A549 (cell line): Measurements from ENCODE around the gene TGFBRAP1. TPM values are rescaled to one million over a fixed set of nuclear protein-coding genes. Genes with fewer than 3 reads are reported as not detected.

ENCODE experiments used
- ATAC-seq, 2 experiments: fragments of 200-7000 bp in 1 of 2; fragments of >200 bp in 1 of 2; cut with Nextera tagmentation in 1 of 2; cut with Tn5 transposase in 1 of 2; 3 replicates each; pipeline versions ENCODE4 v1.8.0 to v1.9.1; 2018 to 2020; ENCODE audit warnings: mild to moderate bottlenecking in 1 of 2, moderate library complexity in 1 of 2
- CTCF ChIA-PET: fragments of 300-600 bp; sonication (Branson Sonifier 250); formaldehyde crosslinking; extraction: SDS; loops from one replicate; lab custom pipeline; 2021; ENCODE audit warnings: antibody characterized with exemption, inconsistent platforms; lab: Yijun Ruan, JAX
- POLR2A ChIA-PET: fragments of 350-600 bp; formaldehyde crosslinking; extraction: SDS; loops from one replicate; lab custom pipeline; 2021; ENCODE audit warnings: antibody characterized with exemption, inconsistent platforms; lab: Yijun Ruan, JAX
- DNase-seq, 2 experiments: peaks; one replicate each; pipeline versions ENCODE4 v3.0.0 to v3.0.0-alpha.2; 2011 to 2016; ENCODE audit warnings: low read depth in 1 of 2, low spot score in 1 of 2
- FAIRE-seq: peaks from 2 replicates; lab custom pipeline; 2011; peaks lifted over from hg19 to GRCh38; lab: Jason Lieb, UNC
- H3K27ac ChIP-seq, 2 experiments: fragments of >200 bp; sonication (Bioruptor Twin); formaldehyde crosslinking; 3 replicates each; pipeline ENCODE4 v1.5.1; 2016 to 2017
- H3K4me1 ChIP-seq: fragments of >200 bp; sonication (Bioruptor Twin); formaldehyde crosslinking; 3 replicates; pipeline ENCODE4 v1.6.1; 2016
- H3K4me2 ChIP-seq: fragments of >200 bp; sonication (Bioruptor Twin); formaldehyde crosslinking; 3 replicates; pipeline ENCODE4 v1.6.1; 2016
- H3K4me3 ChIP-seq: fragments of >200 bp; sonication (Bioruptor Twin); formaldehyde crosslinking; 3 replicates; pipeline ENCODE4 v1.5.1; 2016
- H3K9me3 ChIP-seq: fragments of >200 bp; sonication (Bioruptor Twin); formaldehyde crosslinking; 3 replicates; pipeline ENCODE4 v1.6.1; 2016
- CHD2 ChIP-seq: fragments of 150-350 bp; IDR thresholded peaks from 2 replicates; pipeline ENCODE4 v1.6.1; 2014; ENCODE audit warnings: low read length; ENCODE audit not compliant: partially characterized antibody
- CHD4 ChIP-seq: fragments of 200-600 bp; sonication (generic); IDR thresholded peaks from 2 replicates; pipeline ENCODE4 v1.6.1; 2016; ENCODE audit warnings: antibody characterized with exemption, mild to moderate bottlenecking, borderline replicate concordance
- EHF ChIP-seq: fragments of 250-450 bp; sonication (Bioruptor Pico); IDR thresholded peaks from 2 replicates; pipeline ENCODE4 v1.5.0; 2020; ENCODE audit warnings: mild to moderate bottlenecking
- FOSB ChIP-seq: fragments of 250-450 bp; sonication (Bioruptor Pico); IDR thresholded peaks from 2 replicates; pipeline ENCODE4 v1.5.0; 2020; ENCODE audit warnings: mild to moderate bottlenecking, moderate library complexity
- FOXS1 ChIP-seq: fragments of 250-450 bp; sonication (Bioruptor Pico); IDR thresholded peaks from 2 replicates; pipeline ENCODE4 v1.5.0; 2020; ENCODE audit warnings: mild to moderate bottlenecking, moderate library complexity
- GATA3 ChIP-seq: IDR thresholded peaks from 2 replicates; pipeline ENCODE4 v1.6.1; 2012; ENCODE audit warnings: borderline replicate concordance
- HEYL ChIP-seq: fragments of 250-450 bp; sonication (Bioruptor Pico); IDR thresholded peaks from 2 replicates; pipeline ENCODE4 v1.8.0; 2021; ENCODE audit warnings: mild to moderate bottlenecking, moderate library complexity
- HOXB5 ChIP-seq: fragments of 250-450 bp; sonication (Bioruptor Pico); IDR thresholded peaks from 2 replicates; pipeline ENCODE4 v1.5.0; 2020; ENCODE audit warnings: mild to moderate bottlenecking, moderate library complexity
- JUN ChIP-seq, 2 experiments: fragments of >200 bp; sonication (Bioruptor Twin); formaldehyde crosslinking; IDR thresholded peaks; 2 replicates in 1 of 2; 3 replicates in 1 of 2; pipeline ENCODE4 v1.6.1; 2016 to 2017
- JUNB ChIP-seq: fragments of >200 bp; sonication (Bioruptor Twin); formaldehyde crosslinking; IDR thresholded peaks from 2 replicates; pipeline ENCODE4 v1.6.1; 2016
- KDM1A ChIP-seq: fragments of 200-600 bp; sonication (generic); IDR thresholded peaks from 2 replicates; pipeline ENCODE4 v1.6.1; 2016; ENCODE audit warnings: low read depth, mild to moderate bottlenecking
- KDM5A ChIP-seq: fragments of 200-600 bp; sonication (generic); IDR thresholded peaks from 2 replicates; pipeline ENCODE4 v1.6.1; 2016; ENCODE audit warnings: antibody characterized with exemption, mild to moderate bottlenecking
- NFE2L2 ChIP-seq: fragments of 150-350 bp; conservative IDR thresholded peaks from 2 replicates; pipeline ENCODE4 v1.6.1; 2014; ENCODE audit warnings: low read length
- NPAS2 ChIP-seq: fragments of 250-450 bp; sonication (Bioruptor Pico); IDR thresholded peaks from 2 replicates; pipeline ENCODE4 v1.8.0; 2022; ENCODE audit warnings: mild to moderate bottlenecking, moderate library complexity, borderline replicate concordance
- RAD21 ChIP-seq, 2 experiments: fragments of >200 bp in 1 of 2; sonication (Bioruptor Twin) in 1 of 2; formaldehyde crosslinking in 1 of 2; IDR thresholded peaks in 1 of 2; conservative IDR thresholded peaks in 1 of 2; 2 replicates in 1 of 2; 3 replicates in 1 of 2; pipeline ENCODE4 v1.6.1; 2012 to 2018; ENCODE audit warnings: inconsistent platforms in 1 of 2
- RARB ChIP-seq: fragments of 250-450 bp; sonication (Bioruptor Pico); IDR thresholded peaks from 2 replicates; pipeline ENCODE4 v1.8.0; 2021; ENCODE audit warnings: mild to moderate bottlenecking, moderate library complexity
- RCOR1 ChIP-seq: fragments of 150-350 bp; IDR thresholded peaks from 2 replicates; pipeline ENCODE4 v1.6.1; 2014; ENCODE audit warnings: antibody characterized with exemption, low read length, low read depth
- RFX5 ChIP-seq: fragments of 450-650 bp; IDR thresholded peaks from 2 replicates; pipeline ENCODE4 v1.7.1; 2014; ENCODE audit warnings: antibody characterized with exemption, mild to moderate bottlenecking, moderate library complexity
- RNF2 ChIP-seq: fragments of 200-600 bp; sonication (generic); IDR thresholded peaks from 2 replicates; pipeline ENCODE4 v1.6.1; 2016; ENCODE audit warnings: low read depth, mild to moderate bottlenecking, antibody characterized with exemption, moderate library complexity, borderline replicate concordance
- SMC3 ChIP-seq: fragments of >200 bp; sonication (Bioruptor Twin); formaldehyde crosslinking; IDR thresholded peaks from 3 replicates; pipeline ENCODE4 v1.6.1; 2018; ENCODE audit warnings: inconsistent platforms
- SREBF2 ChIP-seq: fragments of 450-650 bp; IDR thresholded peaks from 2 replicates; pipeline ENCODE4 v1.6.1; 2014; ENCODE audit warnings: mild to moderate bottlenecking, moderate library complexity
- TP53 ChIP-seq: fragments of 250-450 bp; sonication (Bioruptor Pico); IDR thresholded peaks from 2 replicates; pipeline ENCODE4 v1.5.0; 2021; ENCODE audit warnings: mild to moderate bottlenecking, moderate library complexity
- ZSCAN20 ChIP-seq: fragments of 250-450 bp; sonication (Bioruptor Pico); IDR thresholded peaks from 2 replicates; pipeline ENCODE4 v1.8.0; 2022; ENCODE audit warnings: mild to moderate bottlenecking, moderate library complexity
- WGBS: methylation state at CpG from one replicate; pipeline ENCODE4 v1.1.6; 2017; ENCODE audit errors: missing lambda C conversion rate; 5-methylcytosine and 5-hydroxymethylcytosine counted together
- polyA plus RNA-seq, 4 experiments: library from polyadenylated mRNA; depleted of rRNA in 3 of 4; stranded (reverse); fragments of >200 nt; fragmentation: RNase III in 1 of 4; extraction: RNeasy Plus Mini Kit Qiagen cat#74134 plus additional on column Dnase treatment in 1 of 4; gene quantifications; 2 replicates in 3 of 4; 3 replicates in 1 of 4; pipeline ENCODE4 v1.2.3, GENCODE V29; 2011 to 2017
- TF ChIP-seq, protein P1 (sequence below): IDR thresholded peaks from 2 replicates; pipeline ENCODE4 v1.6.1; 2012
- TF ChIP-seq, protein P2 (sequence below): IDR thresholded peaks from 2 replicates; pipeline ENCODE4 v1.6.1; 2012
- TF ChIP-seq, protein P3 (sequence below): IDR thresholded peaks from 2 replicates; pipeline ENCODE4 v1.6.1; 2012; ENCODE audit warnings: low read depth, borderline replicate concordance
- TF ChIP-seq, protein P4 (sequence below): fragments of >200 bp; sonication (Bioruptor Twin); formaldehyde crosslinking; IDR thresholded peaks from 2 replicates; pipeline ENCODE4 v1.6.1; 2016
- TF ChIP-seq, protein P5 (sequence below): fragments of >200 bp; sonication (Bioruptor Twin); formaldehyde crosslinking; IDR thresholded peaks from 3 replicates; pipeline ENCODE4 v1.5.1; 2016

Gene TGFBRAP1
- polyA plus RNA-seq, 2 of the 4 experiments (the other 2 are of a cell fraction) = 9.0 to 13.7 TPM

DNA sequence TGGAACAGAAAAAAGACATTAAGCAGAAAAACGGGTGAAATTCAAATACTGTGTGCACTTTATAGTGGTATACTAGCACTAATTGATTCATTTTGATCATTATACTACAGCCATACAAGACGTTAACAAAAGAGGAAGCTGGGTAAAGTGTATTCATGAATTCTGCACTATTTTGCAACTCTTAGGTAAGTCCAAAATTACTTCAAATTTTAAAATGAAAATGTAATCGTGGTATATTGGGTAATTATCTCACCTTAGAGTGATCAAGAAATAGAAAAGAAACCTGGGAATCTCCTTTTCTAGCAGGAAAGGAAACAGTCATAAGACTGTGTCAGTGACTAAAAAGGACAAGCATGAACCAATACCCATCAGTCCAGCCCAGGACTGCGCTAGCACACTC lies 5.4 kb downstream of the TGFBRAP1 start:
- WGBS = 74% methylated on average over 4 of the region's 4 CpGs
- ChIA-PET POLR2A (no interaction called here), CTCF (interaction anchor here (1.2 kb wide), 1 partner anchor 43 kb away, joined by 4 read pairs; no protein-coding TSS in a partner anchor)
- Histone ChIP-seq H3K4me2 (no peak overlapping the region), H3K4me1 (peaks cover 12% of the 10 kb centered on the region; the same call in 2 of the 3 replicates), H3K4me3 (no peak overlapping the region), H3K27ac (no peak overlapping the region), H3K9me3 (no peaks in the 10 kb centered on the region)
- TF ChIP-seq FOXS1 (no peak), JUN (IDR thresholded peaks at IDR 0.05) (no peak), RNF2 (no peak), HOXB5 (no peak), KDM1A (no peak), CHD2 (no peak), TP53 (CRISPR knock-in tag) (no peak), EHF (CRISPR knock-in tag) (no peak), ZSCAN20 (CRISPR knock-in tag) (no peak), CHD4 (no peak), RARB (no peak)
- TF ChIP-seq, protein P1, sequence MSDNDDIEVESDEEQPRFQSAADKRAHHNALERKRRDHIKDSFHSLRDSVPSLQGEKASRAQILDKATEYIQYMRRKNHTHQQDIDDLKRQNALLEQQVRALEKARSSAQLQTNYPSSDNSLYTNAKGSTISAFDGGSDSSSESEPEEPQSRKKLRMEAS = no peak
- TF ChIP-seq, protein P2, sequence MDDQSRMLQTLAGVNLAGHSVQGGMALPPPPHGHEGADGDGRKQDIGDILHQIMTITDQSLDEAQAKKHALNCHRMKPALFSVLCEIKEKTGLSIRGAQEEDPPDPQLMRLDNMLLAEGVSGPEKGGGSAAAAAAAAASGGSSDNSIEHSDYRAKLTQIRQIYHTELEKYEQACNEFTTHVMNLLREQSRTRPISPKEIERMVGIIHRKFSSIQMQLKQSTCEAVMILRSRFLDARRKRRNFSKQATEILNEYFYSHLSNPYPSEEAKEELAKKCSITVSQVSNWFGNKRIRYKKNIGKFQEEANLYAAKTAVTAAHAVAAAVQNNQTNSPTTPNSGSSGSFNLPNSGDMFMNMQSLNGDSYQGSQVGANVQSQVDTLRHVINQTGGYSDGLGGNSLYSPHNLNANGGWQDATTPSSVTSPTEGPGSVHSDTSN = no peak
- no peak for DNase-seq
- no peak for ATAC-seq
- no peak for FAIRE-seq

DNA sequence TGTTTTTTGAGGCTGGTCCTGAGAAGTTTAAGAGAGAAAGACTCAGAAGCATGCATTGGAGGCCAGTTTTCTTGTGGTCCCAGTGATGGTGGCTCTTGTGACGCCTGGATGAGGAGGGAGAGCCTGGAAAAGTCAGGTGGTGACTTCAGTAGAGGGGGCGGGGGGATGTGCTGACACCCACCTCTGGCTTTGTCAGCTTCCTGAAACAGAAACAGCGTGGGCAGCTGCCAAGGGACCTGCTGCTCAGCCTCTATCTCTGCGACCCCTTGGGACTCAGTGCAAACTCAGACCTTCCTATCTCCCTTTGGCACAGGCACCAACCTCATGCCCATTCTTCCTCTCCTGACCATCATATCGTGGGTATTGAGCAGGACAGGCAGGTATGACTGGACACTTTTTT lies 6.4 kb downstream of the TGFBRAP1 start:
- no peak overlapping the region for H3K27ac ChIP-seq
- CTCF ChIA-PET = interaction anchor here (1.4 to 2.3 kb wide), 2 partner anchors 10 to 28 kb away, joined by 5 to 9 read pairs; no protein-coding TSS in a partner anchor
- 89% methylated on average over 5 of the region's 5 CpGs for WGBS

DNA sequence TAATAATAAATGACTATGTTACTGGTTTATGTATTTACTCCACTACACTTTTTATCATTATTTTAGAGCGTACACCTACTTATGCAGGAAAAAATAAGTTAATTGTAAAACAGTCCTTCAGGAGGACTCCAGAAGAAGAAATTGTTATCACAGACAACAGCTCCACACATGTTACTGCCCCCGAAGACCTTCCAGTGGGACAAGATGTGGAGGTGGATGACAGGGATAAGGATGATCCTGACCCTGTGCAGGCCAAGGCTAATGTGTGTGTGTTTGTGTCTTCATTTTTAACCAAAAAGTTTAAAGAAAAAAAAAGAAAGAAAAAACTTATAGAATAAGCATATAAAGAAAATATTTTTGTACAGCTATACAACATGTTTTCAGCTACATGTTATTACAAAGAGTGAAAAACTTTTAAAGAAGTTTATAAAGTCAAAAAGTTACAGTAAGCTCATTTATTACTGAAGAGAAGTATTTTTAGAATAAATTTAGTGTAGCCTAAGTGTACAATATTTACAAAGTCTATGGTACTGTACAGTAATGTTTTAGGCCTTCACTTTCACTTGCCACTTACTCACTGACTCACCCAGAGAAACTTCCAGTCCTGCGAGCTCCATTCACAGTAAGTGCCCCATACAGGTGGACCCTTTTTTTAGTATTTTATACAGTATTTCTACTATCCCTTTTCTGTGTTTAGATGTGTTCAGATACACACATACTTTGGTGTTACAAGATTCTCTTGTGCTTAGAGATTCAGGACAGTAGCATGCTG lies 7.5 kb downstream of the TGFBRAP1 start:
- no peak overlapping the region for H3K4me2 ChIP-seq
- no peak for DNase-seq
- peaks cover 5% of the 10 kb centered on the region; the same call in 1 of the 3 replicates for H3K4me1 ChIP-seq
- 85% methylated on average over 3 of the region's 3 CpGs for WGBS
- no peak for FAIRE-seq
- ATAC-seq = no peak
- no peak overlapping the region for H3K27ac ChIP-seq
- no peak overlapping the region for H3K4me3 ChIP-seq
- CTCF ChIA-PET = interaction anchor here (1.2 to 2.3 kb wide), 3 partner anchors 11 to 34 kb away, joined by 4 to 9 read pairs (median 5); no protein-coding TSS in a partner anchor
- POLR2A ChIA-PET = no interaction called here
- TF ChIP-seq RCOR1 (no peak), RFX5 (no peak), HEYL (CRISPR knock-in tag) (no peak), SREBF2 (no peak), SMC3 (no peak), KDM1A (no peak), KDM5A (no peak), FOSB (CRISPR knock-in tag) (no peak), JUNB (no peak), NPAS2 (CRISPR knock-in tag) (no peak), EHF (CRISPR knock-in tag) (no peak), GATA3 (no peak), NFE2L2 (no peak)
- TF ChIP-seq, protein P3, sequence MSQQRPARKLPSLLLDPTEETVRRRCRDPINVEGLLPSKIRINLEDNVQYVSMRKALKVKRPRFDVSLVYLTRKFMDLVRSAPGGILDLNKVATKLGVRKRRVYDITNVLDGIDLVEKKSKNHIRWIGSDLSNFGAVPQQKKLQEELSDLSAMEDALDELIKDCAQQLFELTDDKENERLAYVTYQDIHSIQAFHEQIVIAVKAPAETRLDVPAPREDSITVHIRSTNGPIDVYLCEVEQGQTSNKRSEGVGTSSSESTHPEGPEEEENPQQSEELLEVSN = no peak
- TF ChIP-seq, protein P4, sequence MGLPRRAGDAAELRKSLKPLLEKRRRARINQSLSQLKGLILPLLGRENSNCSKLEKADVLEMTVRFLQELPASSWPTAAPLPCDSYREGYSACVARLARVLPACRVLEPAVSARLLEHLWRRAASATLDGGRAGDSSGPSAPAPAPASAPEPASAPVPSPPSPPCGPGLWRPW = no peak
- TF ChIP-seq, protein P5, sequence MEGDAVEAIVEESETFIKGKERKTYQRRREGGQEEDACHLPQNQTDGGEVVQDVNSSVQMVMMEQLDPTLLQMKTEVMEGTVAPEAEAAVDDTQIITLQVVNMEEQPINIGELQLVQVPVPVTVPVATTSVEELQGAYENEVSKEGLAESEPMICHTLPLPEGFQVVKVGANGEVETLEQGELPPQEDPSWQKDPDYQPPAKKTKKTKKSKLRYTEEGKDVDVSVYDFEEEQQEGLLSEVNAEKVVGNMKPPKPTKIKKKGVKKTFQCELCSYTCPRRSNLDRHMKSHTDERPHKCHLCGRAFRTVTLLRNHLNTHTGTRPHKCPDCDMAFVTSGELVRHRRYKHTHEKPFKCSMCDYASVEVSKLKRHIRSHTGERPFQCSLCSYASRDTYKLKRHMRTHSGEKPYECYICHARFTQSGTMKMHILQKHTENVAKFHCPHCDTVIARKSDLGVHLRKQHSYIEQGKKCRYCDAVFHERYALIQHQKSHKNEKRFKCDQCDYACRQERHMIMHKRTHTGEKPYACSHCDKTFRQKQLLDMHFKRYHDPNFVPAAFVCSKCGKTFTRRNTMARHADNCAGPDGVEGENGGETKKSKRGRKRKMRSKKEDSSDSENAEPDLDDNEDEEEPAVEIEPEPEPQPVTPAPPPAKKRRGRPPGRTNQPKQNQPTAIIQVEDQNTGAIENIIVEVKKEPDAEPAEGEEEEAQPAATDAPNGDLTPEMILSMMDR = no peak
- TF ChIP-seq, protein P1 = no peak
- TF ChIP-seq, all 56 proteins: peak for 0
- H3K9me3 ChIP-seq = no peaks in the 10 kb centered on the region

More for the DNA sequence above, 6.4 kb downstream of the TGFBRAP1 start:
- TF ChIP-seq TP53 (CRISPR knock-in tag) = no peak
- TF ChIP-seq RARB = no peak
- no peak for TF ChIP-seq RAD21 (conservative IDR thresholded peaks at IDR 0.05 in 1 of 2, IDR thresholded peaks at IDR 0.05 in 1 of 2)
- no peak for TF ChIP-seq RNF2
- TF ChIP-seq, all 56 proteins: peak for 0
- Histone ChIP-seq H3K4me2 (no peak overlapping the region), H3K4me1 (peaks cover 5% of the 10 kb centered on the region; the same call in 2 of the 3 replicates), H3K9me3 (no peaks in the 10 kb centered on the region), H3K4me3 (no peak overlapping the region)
- POLR2A ChIA-PET = no interaction called here
- DNase-seq = no peak
- FAIRE-seq = no peak
- no peak for ATAC-seq
